Erythroblast (primary cell): ENCODE data around the gene MYLK.

Experiments
- GATA1 ChIP-seq: IDR thresholded peaks from 2 replicates; pipeline ENCODE4 v1.6.1; 2011; ENCODE audit warnings: low read depth, mild to moderate bottlenecking, control low read depth, low read length, moderate library complexity
- POLR2A ChIP-seq: IDR thresholded peaks from 2 replicates; pipeline ENCODE4 v1.6.1; 2011; ENCODE audit warnings: mild to moderate bottlenecking, low read length

DNA sequence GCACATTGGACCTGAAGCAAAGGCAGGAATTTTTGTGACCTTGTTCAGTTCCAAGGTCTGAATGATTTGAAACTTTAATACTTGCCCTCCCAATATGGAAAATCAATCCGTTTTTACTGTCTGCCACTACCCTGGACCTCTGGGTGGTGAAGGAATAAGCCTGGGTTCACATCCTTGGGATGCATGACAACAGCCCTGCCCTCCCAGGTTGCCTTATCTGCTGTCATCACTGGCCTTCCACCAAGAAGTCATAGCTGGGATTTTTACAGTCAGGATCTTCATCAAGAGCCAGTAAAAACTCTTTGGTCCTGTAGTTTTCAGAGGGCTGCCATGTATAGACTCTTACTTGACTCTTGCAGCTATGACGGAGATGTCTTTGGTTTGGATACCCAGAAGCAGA is 128.6 kb downstream of the MYLK start:
- TF ChIP-seq POLR2A (no peak), GATA1 (no peak)
